ENCODE results near the gene TMF1.

- TF ChIP-seq CTCF (IDR thresholded peaks at IDR 0.05) (no peak), POLR2A (IDR thresholded peaks at IDR 0.05) (no peak)
Observed at GRCh38 chr3:69092030-69092516, 39.9 kb upstream of the TMF1 start.

Data from transverse colon (tissue), 3 donors.